Posterior cingulate gyrus (tissue), 11 donors: ENCODE measurements around the gene C13orf42.

Experiments used
- DNase-seq, 10 donors: peaks; one replicate each; pipeline versions ENCODE4 v3.0.0 to v3.0.0-alpha.2; 2020 to 2021; ENCODE audit warnings: mixed read lengths in 3 of 10
- intact Hi-C: fragments of 100-400 bp; cut with DNase I; formaldehyde crosslinking; loops from one replicate; pipeline ENCODE4 v1.15.1; 2023

The C13orf42 gene

DNA sequence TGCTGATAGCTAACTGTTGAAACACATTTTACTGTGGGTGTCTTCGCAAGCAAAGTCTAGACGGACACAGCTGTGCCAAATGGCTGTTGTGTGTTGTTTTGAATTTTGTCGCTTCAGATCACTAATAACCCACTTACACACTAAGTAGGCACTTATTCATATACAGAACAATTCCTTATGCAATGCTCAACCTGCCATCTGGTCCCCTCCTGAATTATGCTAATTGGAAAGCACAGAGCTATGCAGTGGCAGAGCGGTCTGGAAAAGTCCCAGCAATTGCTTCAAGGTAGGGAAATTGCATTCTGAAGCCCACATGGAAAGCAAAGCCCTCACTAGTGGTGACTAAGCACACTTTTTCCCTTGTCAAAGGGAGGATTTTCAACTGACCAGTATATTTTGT is 69.9 kb downstream of the C13orf42 start:
- peak in 1 of 10 donors; percentile 8 for DNase-seq
- intact Hi-C loops = no loop called here

DNA sequence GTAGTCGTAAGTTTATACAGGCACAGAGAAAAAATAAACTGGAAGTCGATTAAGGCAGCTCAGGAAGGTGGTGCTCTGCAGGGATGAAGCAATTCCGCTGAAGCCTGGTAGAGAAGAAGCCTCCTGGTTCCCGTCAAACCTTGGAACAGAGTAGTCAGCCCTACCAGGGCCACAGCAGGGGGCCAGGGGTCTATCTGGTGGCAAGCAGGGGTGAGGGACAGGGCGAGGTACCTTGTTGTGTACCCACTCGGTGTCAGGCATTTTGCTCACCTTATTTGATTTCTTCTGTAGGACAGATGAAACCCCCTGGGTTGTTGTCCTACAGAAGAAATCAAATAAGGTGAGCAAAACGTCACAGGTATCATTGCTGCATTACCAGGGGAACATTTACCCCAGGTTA is 70.6 kb downstream of the C13orf42 start:
- intact Hi-C loops = no loop called here

DNA sequence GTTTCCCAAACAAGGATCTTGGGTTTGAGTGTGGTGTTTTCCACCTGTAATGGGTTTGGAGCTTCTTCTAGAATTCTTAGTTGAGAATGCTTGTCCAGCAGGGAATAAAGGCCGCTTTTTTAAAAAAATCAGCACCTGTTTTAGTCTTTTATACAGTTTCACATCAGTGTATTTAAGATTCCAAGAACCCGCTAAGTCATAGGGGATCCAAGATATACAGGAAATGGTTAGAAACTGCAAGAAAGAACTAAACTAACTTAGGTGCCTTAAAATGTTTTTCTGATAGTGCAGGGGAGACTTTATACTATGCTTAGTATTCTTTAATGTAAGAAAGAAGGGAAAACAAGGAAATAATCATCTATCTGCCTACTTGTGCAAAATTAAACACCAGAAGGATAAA is 74.7 kb downstream of the C13orf42 start:
- intact Hi-C loops = no loop called here
- DNase-seq = no peak

More for the DNA sequence above, 70.6 kb downstream of the C13orf42 start:
- DNase-seq = no peak

DNA sequence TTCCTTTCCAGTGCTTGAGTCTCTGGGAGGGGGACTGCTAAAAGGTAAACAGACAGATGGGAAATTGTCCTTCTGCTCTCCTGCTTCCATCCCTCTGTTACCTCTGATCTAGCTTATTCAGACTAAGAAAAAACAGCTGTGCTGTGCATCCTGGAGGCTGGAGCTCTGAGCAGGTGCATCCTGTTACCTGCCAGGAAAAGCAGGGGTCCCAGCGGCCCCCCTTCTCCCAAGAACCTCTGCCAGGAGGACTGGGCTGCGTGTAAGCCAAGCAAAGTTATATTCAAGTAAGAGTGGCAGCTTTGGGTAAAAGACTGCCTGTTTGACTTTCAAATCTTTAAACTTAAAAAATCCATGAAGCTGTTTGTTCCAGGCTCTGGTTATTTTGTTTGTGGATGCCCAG is 75.1 kb downstream of the C13orf42 start:
- intact Hi-C loops = no loop called here
- no peak for DNase-seq

DNA sequence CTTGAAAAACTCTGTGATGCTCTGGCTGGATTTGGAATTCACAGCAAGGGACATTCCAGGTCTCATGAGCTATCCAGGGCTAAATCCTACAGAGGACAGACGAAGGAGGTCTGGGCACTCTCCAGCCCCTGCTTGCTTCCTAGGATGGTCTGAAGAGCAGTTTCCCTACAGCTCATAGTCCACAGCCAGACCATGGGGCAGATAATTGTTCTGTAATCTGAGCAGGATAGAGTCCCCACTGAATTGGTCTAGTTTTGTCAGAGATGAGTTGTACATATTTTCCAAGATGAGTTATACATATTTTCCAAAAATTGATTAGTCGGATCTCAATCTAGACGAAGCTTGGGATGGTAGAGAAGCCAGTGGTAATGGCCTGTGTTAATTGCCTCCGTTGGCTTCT is 75.6 kb downstream of the C13orf42 start:
- DNase-seq = no peak
- intact Hi-C loops = no loop called here

DNA sequence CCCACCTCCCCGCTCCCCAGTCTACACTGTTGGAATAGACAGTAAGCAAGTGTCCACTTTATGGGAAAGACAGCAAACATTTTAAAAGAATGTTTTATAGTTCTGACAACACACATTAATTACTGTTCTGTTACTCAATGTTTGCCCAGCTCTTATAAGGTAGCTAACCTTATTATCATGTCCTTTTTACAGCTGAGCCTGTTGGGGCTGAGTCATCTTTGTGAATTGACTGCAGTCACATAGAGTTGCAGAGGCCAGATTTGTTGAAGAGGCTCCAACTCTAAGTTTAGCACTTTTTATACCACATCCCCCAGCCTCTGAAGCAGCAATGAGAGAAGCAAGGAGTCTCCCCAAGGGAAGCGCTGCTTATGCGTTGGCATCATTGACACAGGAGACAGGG is 76.2 kb downstream of the C13orf42 start:
- no peak for DNase-seq
- intact Hi-C loops = no loop called here

DNA sequence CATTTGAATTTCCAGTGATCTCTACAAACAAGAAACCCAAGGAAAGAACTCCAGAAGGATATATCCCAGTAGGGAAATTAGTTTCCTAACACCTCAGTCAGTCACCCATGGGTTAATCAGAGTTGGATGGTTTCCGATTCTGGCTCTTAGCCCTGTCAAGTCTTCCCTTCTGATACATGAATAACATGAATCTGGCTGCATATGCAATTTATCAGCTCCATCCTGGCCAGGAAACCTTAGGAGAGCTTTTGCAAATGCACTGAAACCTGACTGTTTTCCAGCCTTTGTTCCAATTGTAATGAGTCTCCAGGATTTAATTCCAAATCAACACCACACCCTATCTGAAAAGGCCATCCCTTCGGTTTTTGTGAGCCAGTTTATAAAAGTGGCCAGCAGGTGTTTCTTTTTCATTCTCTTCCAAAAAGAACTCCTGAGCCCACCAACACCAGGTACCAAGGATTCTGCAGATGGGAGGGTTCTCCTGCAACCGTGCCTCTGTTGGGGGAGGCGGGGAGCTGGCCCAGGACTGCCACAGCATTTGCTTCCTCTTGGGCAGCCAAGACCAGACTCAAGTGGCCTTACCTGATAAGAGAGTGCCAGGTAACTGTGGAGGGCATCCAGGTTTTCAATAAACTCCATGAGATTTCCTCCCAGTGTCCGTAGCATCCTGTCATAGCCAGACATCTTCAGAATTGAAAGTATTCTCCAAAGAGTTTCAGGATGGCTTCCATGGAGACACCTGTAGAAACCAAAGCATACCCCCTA is 77.5 kb downstream of the C13orf42 start:
- intact Hi-C loops = no loop called here
- peak in 1 of 10 donors; percentile 48 for DNase-seq

DNA sequence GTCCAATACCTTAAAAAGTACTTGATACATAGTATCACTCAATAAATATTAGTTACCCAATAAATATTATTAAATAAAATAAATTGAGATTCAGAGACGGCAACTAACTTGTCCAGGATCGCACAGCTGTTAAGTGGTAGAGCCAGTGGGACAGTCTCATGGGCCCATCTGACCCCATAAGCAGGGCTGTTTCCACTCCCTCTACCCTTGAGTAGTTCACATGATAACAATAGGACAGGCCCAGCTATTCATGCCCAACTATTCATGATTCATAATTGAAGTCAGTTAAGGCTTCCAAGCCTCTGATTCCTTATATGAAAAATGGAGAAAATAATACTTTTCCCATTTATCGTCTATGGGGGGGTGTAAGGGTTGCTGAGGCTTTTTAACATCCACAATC is 78.2 kb downstream of the C13orf42 start:
- intact Hi-C loops = no loop called here
- no peak for DNase-seq
